HG03521 (cell line): ENCODE results near the gene KCND3.

Source experiments
- ATAC-seq: cut with Tn5 transposase; IDR thresholded peaks from one replicate; pipeline ENCODE4 v1.9.1; 2021; ENCODE audit warnings: mild to moderate bottlenecking, moderate library complexity; ENCODE audit not compliant: unreplicated experiment

KCND3 gene

DNA sequence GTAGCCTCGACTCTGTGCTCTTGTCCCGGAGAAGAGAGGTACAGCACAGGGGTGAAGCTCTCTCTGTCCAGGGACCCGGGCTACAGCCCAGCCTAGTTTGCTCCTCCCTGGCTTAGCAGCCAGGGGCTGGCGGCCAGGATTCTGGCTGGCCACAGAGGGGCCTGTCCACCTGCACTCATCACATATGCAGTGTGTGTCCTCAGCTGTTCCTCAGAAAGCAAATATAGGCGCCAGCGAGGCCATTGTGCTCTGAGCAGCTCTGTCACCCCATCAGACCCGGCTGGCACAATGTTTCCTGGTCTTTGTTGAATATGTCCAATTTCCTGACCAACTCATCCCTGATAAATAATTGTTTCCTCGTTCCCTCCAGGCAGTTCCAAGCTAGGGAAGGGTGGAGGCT lies 28.5 kb downstream of the KCND3 start:
- no peak for ATAC-seq

DNA sequence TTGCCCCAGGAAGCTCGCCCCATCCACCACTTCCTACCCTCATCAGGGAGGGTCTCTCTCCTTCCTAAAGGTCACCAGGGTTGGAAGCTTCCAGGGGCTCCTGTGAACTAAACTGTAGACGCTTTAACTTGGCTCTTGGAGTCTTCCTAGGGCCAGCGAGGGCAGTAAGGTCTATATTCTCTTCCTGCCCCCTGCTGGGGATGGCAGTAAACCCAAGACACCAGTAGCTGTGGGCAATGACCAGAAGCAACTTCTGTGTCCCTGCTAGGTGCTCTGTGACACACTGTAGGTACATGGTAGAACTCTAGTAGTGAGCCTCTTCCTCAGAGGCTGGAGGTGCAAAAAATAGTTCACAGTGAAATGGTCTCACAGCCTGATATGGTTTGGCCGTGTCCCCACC lies 30.0 kb downstream of the KCND3 start:
- no peak for ATAC-seq

DNA sequence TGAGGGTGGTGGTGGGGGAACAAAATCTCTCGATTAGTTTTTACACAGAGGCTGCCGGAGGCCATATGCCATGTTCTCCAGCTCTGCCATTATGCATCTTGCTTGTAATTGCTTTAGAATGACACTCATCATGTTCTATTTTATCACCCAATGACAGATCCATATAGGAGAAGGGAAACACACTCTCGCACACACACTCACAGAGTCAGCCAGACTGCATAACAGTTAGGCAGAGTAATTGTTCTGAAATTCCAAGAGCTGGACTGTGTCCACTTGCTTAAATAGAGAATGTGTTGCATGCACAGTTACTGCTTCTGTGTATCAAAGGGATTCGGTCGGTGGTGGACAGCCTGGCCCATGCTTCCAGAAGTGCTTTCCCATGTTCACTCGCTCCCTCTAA lies 30.6 kb downstream of the KCND3 start:
- no peak for ATAC-seq

DNA sequence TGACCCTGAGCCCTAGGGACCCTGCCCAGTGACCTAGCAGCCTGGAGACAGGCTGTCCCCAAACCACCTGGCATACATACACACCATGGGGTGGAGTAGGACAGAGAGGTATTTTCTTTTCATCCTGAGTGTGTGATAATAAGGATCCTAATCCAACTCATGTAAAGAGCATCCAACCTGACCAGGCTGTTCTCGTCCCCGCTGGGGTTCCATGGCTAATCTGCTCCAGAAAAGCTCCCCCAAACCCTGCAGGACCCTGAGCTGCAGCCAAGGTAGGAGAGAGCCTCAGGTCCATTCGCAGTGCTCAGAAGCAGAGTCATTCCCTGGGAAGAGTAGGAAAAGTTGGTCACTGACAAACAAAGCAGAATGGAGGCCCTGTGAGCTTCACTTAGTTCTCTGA lies 31.4 kb downstream of the KCND3 start:
- ATAC-seq: no peak

DNA sequence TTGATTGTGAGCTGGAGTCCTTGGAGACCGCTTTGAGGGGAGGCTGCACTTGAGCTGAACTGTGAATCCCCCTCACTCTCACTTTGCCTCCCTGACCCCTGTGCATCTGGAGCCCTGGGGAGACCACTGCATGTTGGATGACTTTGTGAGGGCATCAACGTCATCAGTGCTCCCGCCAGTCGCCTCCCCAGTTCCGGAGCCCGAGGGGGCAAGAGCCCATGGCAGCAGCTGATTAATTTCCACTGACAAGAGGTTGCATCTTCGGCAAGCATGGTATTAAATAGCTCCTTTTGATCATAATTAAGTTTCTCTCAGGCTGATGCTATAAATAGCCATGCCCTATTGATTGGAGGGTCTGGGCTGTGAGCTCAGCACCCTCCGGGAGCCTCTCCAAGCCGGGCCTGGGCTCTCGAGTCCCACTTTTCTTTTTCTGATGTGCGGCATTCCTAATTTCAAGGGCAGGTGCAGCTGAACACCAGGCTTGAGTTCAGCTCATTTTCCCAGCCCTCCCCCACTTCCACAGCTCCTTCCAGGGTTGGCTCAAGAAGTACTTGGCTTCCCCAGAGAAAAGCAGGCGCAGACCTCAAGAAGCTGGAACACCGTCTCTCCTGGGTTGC lies 33.2 kb downstream of the KCND3 start:
- ATAC-seq: no peak

DNA sequence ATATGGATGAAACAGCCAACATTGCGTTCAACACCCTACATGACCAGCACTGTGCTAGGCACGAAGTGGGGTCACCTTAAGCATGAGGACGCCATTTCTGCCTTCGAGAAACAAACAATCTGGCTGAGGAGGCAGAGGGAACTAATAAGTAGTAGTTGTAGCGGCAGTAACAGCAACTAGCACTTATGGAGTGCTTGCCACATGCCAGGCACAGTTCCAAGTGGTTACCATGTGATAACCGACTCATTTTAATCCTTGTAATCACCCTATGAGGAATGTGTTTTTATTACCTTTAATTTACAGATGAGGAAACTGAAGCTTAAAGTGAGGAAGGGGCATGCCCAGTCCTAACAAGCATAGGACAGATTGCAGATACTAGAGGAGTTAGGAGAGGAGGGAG lies 33.7 kb downstream of the KCND3 start:
- ATAC-seq: no peak

DNA sequence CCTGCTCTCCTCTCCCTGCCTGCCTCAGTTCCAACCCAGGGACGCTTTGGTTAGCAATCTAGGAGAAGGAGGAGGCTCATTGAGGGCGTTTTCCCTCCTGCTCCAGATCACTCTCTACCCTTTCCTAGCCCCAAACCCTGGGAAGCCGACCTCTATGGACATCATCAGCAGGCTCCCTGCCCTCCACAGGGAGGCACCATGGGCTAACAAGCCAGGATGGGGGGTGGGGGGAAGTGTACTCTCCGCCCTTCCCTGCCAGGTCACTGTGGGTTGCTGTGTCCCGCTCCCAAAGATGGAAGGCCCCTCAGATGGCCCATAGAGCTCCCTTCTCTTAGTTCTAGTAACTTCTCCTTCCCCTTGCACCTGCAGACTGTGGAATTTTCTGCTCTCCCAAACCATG lies 35.7 kb downstream of the KCND3 start:
- no peak for ATAC-seq

DNA sequence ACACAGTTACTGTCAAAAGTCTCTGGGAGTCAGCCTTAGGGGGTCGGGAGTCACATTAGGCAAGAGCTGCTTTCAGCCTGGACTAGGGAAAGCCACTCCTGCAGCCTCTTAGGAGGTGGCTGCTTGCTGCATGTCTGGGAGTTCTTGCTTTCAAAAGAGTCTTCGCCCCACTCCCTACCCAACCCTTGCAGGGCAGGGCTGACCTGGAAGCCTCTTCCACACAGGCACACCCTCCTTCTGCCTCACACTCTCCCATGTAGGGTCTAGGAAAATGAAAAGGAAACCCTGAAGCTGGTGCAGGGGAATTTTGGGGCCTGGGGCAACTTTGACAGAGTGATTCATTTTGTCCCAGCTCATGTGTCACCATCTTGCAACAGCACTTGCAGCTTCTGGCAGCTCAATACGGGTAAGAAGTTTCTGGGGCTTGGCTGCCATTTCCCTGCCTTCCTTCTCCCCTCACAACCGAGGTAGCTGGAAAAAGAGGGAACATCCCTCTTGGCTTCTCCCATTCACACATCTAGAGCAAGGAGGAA lies 37.3 kb downstream of the KCND3 start:
- no peak for ATAC-seq

DNA sequence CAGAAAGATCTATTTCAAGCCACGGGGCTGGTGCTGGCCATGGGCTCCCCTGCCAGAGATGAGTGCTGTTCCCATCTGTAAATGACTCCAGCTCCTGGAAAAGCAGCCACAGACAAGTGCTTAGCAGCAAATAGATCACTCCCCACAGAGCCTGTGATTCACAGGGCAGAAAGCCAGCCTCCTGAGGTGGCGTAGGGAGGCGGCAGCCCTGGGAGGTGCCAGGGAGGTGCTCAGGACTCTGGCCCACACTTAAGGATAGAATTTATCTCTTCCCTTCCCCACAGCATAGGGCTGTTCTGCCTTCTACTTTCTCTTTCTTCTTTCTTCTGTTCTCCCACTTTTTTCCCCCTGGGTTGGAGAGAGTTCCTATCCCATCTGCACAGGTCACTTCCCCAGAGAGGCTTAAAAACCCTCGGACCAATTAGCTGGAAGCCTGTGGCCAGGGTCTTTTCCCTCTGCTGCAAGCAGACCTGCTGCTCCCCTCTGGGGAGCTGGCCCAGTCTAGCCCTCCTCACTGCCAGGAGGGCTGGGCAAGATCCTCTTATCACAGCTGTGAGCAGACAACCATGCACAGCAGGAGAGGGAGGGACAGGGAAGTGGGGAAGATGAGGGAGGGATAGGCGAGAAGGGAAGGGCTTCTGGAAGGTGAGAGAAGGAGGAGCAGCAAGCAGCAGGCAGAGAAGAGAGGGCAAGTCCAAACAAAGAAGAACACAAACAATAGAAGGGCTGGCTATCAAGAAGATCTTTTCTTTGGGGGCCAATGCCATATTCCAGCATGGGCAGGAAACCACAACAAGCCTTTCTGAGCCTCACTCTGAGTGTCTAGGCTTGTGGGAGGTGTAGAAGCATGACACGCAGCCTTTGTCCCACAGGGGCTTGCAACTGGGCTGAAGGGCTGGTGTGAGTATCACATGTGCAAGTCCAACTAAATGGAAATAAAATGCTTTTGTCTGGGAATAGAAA lies 41.0 kb downstream of the KCND3 start:
- no peak for ATAC-seq

DNA sequence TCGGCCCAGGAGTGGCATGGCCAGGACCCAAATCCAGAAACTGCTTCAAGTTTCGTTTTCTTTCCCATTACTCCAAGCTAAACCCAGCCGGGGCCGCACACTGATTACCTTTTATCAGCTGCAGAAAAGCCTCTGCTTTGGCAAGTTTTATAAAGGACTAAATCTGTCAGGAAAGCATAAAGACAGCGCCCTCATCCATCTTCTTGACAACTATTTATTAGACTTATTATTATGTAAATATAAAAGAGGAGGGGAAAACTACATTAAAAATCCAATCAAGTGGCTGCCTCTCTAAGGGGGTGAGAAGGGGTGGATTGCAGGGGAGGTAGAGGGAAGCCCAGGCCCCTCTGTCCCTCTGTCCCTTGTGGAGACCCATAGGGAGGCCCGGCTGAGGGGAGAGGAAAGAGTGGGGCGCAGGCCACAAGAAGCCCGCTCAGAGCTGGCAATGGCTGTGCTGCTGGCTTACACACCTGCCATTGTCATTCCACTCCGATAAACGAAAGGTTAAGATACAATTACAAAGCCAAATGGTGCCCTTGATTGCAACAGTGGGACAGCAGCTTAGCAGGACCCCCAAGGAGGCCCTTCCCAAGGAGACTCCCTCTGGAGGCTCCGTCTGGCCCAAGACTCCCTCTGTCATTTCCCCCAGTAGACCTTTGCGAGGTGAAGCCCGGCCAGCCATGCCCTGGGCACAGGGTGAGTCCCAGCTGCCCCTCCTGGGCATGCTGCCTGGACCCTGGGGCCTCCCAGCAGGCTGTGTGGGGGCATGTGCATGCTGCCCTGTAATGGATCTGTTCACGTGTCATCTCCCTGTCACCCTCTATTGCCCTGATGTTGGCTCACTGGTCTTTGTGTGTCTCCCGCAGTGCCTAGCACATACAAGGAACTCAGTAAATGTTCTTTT lies 45.4 kb downstream of the KCND3 start:
- no peak for ATAC-seq

DNA sequence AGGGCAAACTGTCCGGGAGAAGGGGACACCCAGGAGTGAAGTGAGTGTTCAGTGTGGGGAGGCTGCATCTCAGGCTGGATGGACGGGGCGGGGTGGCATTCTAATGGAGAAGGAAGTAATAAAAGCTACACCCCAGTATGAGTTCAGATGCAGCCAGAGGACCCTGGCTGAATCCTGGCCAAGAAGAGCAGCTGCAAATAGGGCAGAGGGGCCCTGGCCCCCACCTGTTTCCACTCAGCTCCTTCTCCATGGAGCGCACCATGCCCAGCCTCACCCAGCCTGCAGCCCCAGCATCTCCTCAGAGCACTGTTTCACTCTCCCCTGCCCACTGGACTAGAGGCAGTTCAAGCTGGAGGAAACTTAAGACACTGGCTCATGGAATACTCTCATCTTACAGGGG lies 46.4 kb downstream of the KCND3 start:
- ATAC-seq: no peak

DNA sequence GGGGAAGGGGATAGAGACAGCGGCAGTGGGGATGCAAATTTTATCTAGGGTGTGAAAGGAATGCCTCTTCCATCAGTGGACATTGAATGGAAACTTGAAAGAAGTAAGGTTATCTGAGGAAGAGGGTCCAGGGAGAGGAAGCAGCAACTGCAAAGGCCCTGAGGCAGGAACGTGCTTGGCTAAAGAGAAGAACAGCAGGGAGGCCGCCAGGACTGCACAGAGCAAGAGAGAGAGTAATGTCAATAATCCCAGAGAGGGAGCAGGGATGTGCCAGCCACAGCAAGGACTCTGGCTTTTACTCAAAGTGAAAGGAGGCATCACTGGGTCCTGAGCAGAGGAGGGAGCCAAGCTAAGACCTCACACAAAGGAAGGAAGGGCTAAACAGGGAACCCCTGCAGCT lies 50.9 kb downstream of the KCND3 start:
- no peak for ATAC-seq

DNA sequence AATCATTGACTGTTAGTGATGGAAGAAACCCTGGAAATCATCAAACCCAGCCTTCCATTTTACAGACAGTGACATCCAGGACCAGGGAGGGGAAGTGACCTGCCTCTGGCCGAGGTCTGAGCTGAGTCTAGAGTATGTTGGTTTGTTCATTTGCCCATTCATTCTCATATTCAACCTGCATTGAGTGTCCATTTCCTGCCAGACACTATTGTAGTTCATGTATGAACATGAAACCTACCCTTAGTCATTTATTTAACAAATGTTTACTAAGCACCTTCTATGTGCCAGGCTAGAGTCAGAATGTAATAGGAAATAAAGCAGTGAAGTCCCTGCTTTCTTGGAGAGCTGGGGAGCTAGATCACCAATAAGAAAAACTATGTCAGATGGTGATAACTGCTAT lies 51.3 kb downstream of the KCND3 start:
- no peak for ATAC-seq

DNA sequence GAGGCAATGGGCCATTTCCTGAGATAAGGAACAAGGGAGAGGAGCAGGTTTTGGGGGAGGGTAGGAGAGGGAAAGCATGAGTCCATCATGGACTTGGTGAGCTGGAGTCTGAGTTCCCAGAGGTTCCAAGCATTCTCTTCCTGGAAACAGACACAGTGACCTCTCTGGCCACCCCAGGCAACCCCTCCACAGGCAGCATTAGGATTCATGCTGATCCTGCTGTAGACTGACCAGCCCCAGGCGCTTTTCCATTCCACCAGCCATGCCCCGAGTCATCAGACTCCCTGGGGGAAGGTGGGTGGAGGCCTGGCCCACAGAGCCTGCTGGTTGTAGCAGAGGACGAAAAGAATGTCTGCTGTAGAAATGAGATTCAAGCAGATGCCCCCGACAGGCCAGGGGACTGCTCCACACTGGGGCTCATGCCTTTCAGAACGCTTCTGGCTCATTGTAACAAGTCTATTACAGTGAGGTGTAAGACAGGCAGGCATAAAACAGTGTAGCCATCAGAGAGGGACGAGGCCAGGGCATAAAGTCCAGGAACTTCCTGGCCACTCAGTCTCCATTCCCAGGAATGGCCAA lies 52.2 kb downstream of the KCND3 start:
- no peak for ATAC-seq

DNA sequence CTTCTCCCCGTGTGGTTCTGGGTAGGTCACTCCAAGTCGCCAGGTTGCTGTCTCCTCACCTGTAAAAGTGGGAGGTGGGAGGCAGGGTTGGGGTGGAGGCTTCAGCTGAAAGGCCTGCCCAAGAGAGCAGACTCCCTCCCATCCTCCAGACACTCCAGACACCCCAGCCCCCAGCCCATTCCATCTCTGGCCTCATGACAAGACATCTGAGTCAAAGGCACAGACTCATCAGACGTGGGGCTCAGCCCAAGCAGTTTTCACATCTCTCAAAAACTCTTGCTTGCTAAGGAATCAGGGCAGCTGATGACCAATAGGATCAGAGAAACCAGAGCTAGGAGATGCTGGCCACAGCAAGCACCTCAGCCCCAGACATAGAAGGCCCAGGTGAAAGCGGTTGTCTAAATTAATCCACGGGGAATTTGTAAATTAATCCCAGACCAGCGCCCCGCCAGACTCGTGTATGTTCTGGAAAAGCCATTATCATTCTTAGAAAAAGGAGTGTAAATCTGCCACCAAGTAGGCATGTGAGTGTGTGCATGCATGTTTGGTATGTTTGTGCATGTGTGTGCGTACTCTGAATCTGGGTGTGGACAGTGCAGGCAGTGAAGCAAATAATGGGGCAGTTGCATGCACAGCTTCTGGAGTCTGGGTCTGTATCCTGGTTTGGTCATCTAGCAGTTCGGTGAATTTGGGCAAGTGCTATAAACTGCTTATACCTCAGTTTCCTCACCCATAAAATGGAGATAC lies 55.2 kb downstream of the KCND3 start:
- no peak for ATAC-seq

DNA sequence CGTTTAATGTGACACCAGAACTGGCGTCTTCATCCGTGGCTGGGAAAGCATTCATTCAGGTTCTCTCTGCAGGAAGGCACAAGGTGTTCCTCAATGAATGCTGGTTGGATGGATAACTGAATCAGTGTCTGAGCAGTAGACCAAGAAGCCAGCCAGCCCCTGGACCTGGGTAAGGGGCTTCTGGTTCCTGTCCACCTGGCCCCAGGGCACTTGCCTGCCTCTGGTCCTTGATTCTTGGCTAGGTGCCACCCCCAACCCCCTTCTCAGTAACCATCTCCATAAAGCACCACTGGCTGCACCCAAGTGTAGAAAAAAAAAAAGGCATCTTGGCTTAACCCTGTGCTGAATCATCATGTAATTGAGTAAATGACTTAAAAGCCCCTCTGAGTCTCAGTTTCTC lies 59.1 kb downstream of the KCND3 start:
- ATAC-seq: no peak

DNA sequence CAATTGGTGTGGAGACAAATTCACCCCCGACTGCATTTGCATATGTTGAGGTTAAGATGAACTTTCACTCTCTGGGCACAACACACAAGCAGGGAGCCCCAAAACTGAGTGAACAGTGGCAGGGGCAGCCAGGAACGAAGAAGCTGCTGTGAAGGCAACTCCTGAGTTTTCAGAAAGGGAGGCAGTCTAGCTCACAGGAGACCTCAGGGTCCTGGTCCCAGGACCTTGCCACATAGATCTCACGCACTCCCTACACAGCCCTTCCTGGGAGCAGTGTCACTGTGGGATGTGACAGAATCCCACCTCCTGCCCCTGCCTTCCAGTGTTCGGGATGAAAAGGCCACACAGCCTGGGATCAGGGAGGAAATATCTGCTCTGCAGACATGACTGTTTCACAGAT lies 60.9 kb downstream of the KCND3 start:
- ATAC-seq: no peak

DNA sequence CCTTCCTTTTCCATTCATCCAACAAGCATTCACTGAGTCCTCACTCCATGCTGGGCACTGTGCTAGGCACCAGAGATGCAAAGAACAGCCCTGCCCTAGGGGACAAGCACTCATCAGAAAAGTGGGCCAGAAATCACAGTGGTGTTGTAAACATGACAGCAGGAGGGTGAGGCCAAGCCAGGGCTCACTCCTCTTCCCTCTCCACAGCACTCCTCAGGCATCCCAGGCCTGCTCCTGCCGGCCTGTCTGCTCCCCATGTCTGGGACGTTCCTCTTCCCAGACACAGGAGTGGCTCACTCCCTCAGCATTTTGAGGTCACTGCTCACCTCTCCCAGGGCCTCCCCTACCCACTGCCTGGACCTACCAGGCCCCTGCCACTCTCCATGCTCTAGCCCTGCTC lies 61.8 kb downstream of the KCND3 start:
- ATAC-seq: no peak

DNA sequence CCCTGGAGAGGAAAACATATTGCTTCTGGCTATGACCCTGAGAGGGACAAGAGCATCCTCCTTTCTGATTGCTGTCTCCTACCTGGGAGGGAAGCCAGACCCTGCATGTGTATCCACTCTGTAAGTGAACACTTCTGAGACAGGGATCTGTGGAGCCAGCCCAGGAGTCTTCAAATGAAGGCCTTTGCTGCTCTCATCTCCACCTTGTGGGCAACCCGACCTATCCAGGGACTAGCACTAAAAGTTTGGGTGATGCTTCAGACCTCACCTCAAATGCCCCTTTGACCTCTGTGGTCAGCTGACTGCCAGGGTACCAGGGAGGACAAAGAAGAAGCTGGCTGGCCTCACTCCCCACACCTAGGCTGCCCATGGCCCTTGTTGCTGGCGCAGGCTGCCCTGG lies 64.7 kb downstream of the KCND3 start:
- ATAC-seq: no peak

DNA sequence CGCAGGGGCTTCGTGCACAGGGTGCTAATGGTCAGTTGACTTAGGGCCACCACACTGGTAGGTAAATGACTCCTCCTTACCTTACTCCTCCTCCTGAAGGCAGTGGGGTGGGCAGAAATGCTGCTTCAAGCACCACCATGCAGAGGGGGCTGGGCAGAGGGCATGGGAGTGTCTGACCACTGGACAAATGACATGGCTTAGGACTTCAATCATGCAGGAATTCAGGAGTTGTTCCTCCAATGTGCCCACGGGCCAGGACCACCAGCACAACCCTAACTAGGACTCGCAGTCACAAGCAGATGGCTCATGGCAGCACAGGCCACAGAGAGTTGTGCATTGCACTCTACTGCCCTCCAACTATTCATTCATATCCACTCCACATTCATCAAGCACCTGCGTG lies 65.7 kb downstream of the KCND3 start:
- no peak for ATAC-seq
